Measurements from ENCODE around the gene ARID2.

DNA sequence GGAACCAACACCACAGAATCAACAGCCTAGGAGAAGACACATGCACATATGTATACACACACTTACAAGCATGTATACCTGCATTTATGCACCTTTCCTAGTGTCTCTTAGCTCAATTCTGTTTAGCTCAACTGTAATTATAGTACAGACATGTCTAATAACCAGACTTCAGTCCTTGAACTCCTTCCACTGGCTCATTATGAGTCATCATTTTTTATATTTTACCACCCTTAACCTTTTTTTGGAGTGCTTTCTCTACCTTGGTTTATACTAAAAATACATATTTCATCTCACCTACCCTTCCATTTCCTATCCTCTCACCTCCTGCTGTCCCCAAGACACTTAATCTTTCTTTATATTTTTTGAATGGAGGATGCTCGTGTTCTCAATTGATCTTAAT is 110.4 kb downstream of the ARID2 start:
- TF ChIP-seq, protein P1, sequence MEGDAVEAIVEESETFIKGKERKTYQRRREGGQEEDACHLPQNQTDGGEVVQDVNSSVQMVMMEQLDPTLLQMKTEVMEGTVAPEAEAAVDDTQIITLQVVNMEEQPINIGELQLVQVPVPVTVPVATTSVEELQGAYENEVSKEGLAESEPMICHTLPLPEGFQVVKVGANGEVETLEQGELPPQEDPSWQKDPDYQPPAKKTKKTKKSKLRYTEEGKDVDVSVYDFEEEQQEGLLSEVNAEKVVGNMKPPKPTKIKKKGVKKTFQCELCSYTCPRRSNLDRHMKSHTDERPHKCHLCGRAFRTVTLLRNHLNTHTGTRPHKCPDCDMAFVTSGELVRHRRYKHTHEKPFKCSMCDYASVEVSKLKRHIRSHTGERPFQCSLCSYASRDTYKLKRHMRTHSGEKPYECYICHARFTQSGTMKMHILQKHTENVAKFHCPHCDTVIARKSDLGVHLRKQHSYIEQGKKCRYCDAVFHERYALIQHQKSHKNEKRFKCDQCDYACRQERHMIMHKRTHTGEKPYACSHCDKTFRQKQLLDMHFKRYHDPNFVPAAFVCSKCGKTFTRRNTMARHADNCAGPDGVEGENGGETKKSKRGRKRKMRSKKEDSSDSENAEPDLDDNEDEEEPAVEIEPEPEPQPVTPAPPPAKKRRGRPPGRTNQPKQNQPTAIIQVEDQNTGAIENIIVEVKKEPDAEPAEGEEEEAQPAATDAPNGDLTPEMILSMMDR (IDR thresholded peaks at IDR 0.05): no peak
- no peak for TF ChIP-seq ZFX (IDR thresholded peaks at IDR 0.05; ENCODE audit: borderline replicate concordance)

All from 22Rv1 (cell line).